Measurements from ENCODE around the gene AK9.
"Not testable (repeated sequence)": the region's sequence is repeated elsewhere in the genome, so short reads cannot be mapped to it uniquely, and the experiment has no call there.

AK9 gene

DNA sequence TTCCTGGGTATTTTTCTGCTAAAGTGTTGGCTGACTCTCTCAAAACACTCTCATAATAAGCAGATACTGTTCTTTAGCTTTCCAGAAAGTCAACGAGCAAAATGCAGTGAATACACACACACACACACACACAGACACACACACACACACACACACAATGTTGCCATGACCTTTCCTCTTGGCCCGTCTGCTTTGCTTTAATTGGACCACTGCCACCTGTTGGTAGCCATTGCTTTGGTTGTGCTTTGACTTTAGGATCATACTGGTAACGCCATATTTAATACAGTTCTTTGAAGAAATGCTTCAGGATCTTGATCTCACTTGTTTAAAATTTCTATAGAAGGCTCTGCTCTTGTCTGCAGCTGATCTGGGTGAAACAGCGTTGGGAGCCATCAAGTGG, 4.5 kb upstream of the AK9 start:
- DNase-seq: peak in 1 of 5 donors; percentile 12

DNA sequence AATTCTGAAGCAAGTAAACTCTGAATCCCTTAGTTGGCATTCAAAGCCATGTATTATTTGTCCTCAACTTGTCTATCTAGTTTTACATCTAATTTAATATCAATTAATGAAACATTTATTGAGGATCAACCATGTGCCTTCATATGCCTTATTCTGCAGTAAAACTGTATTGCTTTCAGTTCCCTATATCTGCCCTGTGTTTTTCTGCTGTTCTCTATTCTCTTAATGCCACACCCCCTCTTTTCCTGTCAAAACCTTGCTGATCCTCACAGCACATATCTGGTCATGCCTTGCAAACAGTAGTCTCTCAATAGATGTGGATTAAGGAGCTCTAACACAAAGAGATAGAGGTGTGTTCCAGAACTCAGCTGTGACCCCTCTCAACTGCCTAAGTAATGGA, 2.1 kb upstream of the AK9 start:
- DNase-seq: no peak

DNA sequence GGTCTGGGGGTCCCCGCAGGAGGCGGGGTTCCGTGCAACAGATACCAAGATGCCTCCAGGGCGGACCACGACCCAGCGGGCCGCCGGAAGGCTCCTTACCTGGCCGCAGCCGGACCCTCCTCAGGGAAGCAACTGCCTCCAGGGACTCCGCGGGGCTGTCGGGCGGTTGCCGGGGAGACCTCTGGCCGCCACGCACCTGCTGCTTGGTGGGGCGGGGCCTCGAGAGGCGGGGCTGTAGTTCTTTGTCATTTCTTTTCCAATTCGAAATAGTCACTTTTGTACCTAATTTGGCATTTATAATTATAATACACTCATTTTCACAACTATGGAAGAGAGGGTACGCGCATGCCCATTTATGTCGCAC, 647 bp downstream of the AK9 start:
- DNase-seq: peak; percentile 38 to 53 (median 49)

DNA sequence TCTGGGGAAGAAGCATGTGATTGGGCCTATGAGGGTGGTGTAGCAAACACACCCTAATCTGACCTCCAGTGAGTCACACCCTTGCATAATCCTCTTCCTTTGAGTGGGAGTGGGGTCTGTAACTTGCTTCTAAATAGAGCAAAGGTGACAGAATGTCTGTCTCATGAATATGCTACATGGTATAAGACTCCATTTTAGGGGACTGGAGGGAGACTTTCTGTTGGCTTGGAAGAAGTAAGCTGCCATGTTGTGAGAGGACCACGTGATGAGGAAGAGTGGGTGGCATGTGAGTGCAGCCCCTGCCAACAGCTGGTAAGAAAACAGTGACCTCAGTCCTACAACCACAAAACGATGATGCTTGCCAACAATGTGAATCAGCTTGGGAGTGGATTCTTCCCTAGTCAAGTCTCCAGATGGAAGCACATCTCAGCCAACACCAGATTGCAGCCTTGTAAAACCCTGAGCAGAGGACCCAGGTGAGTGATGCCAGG, 3.7 kb downstream of the AK9 start:
- no peak for DNase-seq

DNA sequence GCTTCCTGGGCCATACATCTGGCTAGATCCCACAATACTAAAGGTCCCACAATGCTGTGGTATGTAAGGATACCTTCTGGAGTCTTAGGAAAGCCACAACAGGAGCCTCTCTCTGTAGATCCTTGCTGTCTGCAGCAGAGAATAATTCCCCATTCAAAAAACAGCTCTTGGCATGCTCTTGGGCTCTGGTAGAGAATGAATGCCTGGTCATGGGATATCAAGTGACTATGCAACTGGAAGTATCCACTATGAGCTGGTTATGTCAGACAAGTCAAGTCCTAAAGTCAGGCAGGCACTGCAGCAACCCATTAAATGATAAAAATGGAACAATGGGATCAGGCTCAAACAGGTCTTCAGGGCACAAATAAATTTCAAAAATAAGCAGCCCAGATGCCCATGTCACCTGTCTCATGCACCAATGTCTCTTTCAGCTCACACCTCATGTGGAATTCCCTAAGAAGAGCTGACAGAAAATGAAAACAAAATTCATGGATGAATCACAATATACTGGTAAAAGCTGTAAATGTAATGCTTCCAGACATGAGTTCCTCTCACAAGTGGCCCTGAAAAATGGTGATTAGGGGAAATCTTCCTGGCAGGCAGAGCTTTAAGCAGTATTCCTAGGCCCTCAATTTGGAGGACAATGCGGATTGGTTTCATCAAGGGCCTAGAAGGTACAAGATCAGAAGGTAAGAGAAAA, 4.3 kb downstream of the AK9 start:
- DNase-seq: no peak

DNA sequence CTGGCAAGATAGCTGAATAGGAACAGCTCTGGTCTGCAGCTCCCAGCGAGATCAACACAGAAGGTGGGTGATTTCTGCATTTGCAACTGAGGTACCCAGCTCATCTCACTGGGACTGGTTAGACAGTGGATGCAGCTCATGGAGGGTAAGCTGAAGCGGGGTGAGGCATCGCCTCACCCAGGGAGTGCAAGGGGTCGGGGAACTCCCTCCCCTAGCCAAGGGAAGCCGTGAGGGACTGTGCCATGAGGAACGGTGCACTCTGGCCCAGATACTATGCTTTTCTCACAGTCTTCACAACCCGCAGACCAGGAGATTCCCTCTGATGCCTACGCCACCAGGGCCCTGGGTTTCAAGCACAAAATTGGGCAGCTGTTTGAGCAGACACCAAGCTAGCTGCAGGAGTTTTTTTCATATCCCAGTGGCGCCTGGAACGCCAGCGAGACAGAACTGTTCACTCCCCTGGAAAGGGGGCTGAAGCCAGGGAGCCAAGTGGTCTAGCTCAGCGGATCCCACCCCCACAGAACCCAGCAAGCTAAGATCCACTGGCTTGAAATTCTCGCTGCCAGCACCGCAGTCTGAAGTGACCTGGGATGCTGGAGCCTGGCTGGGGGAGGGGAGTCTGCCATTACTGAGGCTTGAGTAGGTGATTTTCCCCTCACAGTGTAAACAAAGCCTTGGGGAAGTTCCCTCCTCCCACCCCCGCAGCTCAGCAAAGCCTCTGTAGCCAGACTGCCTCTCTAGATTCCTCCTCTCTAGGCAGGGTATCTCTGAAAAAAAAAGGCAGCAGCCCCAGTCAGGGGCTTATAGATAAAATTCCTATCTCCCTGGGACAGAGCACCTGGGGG, 12.1 kb downstream of the AK9 start:
- not testable (repeated sequence) for DNase-seq

DNA sequence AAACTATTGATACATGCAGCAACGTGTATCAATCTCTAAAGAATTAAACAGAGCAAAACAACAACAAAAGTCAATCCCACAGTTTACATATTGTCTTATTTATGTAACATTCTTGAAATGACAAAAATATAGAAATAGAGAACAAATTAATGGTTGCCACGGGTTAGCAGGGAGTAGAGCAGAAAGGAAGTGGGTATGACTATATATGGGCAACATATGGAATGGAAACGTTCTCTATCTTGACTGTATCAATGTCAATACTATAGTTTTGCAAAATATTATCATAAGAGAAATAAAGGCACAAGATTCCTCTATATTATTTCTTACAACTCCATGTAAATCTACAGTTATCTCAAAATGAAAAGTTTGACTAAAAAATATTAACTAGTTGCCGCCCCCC, 12.8 kb downstream of the AK9 start:
- DNase-seq: no peak

DNA sequence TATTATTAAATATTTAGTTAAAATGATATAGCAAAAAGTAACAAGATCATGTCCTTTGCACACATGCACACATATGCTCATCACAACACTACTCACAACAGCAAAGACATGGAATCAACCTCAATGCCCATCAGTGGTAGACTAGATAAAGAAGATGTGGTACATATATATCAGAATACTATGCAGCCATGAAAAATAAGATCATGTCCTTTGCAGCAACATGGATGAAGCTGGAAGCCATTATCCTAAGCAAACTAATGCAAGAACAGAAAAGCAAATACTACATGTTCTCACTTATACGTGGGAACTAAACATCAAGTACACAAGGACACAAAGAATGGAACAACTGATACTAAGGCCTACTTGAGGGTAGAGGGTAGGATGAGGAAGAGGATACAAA, 14.3 kb downstream of the AK9 start:
- no peak for DNase-seq

DNA sequence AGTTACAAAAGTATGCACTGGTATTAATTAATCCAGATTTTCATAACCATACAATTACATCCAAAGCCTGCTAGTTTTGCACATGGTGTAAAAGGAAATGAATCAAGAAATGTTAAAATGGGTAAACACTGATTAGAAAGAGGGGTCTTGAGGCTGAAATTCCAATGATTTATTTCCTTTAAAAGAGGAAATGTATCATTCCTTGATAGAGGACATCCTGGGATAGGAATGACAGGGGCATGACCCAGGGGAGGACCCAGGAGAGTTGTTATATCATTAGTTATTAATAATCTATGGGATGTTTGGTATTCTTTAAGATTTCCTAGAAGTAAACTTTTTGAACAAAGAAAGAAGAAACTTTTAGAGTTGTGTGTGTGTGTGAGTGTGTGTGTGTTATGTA, 18.2 kb downstream of the AK9 start:
- no peak for DNase-seq

DNA sequence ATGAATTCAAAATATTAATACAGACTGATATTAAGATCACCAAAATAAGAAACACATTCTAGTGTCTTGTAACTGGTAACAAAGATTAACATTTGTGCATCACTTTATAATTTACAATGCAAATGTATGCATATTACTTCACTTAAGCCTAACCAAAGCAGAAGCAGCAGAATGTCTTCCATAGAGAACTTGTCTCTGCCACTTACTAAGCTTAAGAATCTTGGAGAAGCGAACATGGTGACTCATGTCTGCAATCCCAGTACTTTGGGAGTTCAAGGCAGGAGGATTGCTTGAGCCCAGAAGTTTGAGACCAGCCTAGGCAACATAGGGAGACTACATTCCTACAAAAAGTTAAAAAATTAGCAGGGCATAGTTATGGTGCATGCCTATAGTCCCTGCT, 18.8 kb downstream of the AK9 start:
- DNase-seq: no peak

DNA sequence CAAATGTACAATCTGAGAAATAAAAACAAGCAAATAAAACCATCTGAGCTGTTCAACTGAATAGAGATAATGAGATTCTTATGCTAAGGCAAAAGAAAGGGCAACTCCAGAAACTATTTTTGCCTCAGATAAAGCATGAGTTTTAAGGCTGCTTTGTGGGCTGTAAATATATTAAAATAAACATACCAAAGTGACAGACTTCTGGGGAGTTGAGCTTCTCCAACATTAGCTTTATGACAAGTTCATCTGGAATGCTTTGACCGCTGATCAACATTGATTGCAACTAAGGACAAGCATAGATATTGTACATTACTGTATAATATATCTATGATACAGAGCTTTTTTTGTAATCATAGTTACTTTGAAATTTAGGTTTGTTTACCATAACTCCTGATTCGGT, 19.3 kb downstream of the AK9 start:
- DNase-seq: no peak

DNA sequence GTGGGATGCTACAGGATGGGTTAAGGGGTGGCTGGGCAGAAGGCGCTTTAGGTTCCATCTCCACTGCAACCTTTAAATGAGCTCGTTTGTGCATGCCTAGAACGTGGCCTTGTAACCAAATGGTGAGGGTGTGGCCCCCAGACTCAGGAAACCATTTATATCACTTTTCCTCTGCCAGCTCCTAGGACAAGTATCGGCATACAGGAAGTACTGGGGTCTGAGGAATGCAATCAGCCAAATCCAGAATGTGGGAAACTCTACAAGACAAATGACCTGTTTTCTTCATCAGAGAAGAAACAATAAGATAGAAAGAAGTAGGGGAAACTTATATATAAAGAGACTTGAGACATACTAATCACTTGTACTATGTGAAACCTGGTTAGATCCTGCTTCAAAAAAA, 21.2 kb downstream of the AK9 start:
- no peak for DNase-seq

DNA sequence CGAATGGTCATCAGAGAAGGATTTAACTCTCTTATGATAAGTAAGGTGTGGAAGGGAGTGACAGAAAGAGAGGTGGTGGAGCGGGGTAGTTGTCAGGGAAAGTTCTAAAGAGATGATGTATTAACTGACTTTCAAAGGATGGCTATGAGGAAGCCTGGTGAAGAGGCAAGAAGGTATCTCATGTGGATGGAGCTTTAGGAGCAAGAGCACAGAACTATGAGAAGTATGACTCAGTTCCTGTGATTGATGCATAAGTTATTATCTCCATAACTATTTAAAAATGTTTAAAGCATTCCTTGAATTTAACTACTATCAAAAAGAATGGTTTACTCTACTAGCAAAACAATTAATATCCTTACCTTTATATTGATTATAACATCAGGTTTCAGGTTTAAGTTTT, 28.8 kb downstream of the AK9 start:
- no peak for DNase-seq

DNA sequence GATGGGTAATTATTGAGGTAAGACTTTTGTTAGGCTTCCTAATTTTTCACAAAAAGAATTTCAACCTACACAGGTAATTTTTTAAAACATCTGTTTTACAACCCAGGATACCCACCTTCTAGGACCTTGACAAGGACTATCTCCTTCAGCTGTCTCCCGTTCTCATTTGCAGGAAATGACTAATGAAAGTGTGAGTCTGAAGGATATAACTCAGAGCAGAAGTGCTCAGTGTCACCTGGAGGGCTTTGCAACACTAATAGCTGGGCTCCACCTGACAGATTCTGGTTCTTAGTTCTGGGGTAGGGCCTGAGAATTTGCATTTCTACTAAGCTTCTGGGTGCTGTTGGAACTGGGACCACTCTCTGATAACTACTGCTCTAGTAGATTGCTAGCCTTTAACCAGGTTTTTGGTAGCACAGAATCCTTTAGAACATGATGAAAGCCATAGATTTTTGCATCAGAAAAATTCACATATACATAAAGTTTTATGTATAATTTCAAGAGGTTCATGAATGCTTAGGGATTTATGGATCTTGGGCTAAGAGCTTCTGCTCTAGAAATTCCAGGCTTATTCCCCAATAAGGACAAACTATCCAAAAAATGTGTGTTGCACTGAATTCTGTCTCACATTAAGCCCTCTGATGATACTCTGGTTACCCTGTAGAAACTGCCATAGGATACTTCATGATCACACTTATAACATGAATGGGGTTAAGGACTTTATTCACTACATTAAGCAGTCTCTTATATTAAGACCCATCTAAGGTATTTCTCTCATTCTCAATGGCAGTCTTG, 30.3 kb downstream of the AK9 start:
- DNase-seq: peak in 1 of 5 donors; percentile 3

DNA sequence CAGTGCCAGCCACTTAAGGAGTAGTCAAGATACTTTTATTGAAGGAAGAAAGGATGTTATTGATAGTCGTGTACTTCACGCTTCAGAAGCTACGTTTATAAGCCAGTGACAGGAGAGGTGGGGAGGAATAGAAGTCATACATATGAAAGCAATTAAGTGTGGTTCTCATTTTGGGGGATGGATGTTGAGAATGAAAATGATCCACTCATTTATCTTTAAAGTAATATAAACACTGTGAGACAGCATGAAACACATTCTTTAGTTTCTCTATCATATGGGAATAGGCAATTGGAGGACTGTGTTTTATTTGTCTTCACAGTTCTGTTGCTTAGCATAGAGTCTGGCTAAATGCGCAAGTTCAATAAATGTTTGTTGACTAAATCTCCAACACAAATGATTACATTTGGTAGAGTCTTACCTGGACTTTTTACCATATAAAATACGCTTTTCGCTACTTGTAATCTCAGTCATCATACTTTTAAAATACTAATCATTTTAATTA, 35.2 kb downstream of the AK9 start:
- no peak for DNase-seq

DNA sequence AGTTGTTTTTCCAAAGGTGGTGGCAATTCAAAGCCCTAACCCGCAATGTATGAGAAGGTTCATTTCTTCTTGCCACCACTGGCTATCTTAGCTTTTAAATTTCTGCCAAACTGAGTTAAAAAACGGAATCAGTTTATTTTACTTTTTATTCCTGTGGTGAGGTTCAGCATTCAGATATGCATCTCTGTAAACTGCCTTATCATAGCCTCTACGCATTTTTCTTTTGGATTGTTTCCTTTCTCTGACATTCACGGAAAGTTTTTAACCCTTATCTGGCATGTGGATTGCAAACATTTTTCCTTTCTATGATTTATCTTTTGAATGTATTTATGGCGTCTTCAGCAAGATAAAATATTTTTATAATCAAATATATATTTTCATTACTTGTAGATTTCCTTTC, 37.7 kb downstream of the AK9 start:
- DNase-seq: no peak

DNA sequence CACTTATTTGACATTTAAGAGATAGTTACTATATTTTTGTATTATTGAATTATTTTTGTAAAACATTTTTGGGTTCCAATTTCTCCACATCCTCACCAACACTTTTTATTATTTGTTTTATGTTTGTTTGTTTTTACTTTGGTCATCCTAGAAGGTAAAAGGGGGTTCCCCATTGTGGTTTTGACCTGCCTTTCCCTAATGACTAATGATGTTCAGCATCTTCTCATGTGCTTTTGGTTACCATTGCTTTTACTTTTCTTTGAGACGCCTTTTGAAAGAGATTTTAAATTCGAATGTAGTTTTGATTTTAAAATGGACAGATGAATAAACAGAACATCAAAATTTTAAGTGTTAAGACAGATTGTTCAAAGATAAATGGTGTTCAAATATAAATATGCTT, 46.9 kb downstream of the AK9 start:
- DNase-seq: no peak

DNA sequence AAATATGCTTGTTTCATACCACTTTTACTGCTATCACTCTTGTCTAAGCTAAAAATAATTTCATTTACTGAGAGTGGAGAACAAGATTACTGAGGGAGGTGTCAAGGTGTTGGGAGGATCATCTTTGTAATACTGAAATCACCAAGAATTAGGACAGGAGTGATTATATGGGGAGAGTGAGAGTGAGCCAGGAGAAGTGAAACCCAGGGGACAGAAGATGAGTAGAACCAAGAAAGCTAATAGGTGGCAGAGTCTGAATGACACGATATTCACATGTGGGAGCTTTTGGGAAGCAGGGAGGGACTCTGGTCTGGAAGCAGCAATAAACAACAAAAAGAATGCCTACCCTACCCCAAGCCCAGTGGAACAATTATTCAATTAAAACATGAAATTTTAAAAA, 58.6 kb downstream of the AK9 start:
- no peak for DNase-seq

DNA sequence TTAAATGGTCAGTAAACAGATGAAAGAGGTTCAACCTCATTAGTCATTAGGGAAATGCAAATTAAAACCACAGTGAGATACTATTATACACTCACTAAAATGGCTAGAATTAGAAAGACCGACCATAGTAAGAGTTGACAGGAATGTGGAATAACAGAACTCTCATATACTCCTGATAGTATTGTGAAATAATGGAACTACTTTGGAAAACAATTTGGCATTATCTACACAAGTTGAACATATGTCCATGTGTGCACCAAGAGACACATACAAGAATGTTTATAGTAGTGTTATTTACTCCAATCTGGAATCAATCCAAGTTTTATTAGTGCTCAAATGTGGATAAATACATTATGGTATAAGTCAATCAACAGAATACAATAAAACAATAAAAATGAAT, 59.6 kb downstream of the AK9 start:
- DNase-seq: no peak

DNA sequence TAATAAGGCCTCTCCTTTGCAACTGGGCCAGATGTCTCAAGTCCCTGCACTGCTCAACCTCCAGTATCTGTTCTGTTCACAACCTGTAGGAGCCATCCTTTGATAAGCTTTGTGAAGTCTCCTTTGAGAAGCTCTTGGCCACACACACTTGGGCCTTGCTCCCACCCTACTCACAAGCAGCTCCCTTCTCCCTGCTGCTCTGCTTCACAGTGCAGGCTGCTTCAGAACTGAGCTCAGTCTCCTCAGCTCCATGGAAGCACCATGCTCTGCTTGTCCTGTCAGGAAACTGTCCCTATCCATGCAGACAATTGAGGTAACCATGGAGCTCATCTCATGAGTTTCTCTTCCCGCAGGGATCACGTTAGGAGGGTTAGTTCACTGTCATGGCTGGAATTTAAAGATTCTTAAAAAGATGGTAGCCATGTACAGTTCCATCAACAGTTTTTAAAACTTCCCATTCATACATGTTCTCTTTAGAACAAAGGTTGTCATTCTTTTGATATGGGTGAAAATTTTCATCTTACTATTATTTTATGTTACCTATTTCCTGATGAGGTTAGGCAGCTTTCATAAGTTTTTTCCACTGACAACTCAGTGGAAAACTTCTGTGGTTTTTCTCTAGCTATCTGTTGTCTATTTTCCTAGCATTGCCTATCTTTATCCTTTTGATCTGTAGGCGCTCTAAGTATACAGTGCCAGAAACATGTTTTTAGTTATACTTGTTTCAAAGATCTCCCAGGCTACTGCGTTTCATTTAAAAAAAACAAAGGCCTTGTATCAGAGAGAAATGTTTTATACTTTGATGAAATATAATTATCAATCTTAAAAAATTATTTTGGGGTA, 62.6 kb downstream of the AK9 start:
- DNase-seq: no peak

DNA sequence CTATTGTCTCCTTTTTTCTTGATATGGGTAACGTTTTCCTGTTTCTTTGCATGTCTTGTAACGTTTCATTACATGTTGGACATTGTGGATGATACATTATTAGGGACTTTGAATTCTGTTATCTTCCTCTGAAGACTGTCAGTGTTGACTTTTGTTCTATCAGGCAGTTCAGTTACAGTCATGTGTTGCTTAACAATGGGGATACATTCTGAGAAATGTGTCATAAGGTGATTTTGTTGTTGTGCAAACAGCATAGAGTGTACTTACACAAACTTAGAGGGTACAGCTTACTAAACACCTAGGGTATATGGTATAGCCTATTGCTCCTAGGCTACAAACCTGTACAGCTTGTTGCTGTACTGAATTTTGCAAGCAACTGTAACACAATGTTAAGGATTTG, 64.7 kb downstream of the AK9 start:
- DNase-seq: no peak

DNA sequence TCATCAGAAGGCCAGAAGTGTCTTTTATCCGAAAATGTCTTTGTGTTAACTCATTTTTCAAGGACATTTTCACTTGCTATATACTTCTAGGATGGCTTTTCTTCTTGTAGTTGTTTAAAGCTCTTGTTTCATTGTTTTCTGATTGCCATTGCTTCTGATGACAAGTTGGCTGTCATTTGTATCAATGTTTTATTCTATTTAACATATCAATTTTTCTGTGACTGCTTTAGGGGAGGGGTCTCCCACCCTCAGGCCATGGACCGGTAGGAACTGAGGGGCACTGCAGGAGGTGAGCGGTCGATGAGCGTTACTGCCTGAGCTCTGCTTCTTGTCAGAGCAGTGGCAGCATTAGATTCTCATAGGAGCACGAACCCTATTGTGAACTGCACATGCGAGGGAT, 65.8 kb downstream of the AK9 start:
- no peak for DNase-seq

All from T-helper 1 cell (primary cell).